ENCODE data around the gene SYNE2.

SYNE2 gene

DNA sequence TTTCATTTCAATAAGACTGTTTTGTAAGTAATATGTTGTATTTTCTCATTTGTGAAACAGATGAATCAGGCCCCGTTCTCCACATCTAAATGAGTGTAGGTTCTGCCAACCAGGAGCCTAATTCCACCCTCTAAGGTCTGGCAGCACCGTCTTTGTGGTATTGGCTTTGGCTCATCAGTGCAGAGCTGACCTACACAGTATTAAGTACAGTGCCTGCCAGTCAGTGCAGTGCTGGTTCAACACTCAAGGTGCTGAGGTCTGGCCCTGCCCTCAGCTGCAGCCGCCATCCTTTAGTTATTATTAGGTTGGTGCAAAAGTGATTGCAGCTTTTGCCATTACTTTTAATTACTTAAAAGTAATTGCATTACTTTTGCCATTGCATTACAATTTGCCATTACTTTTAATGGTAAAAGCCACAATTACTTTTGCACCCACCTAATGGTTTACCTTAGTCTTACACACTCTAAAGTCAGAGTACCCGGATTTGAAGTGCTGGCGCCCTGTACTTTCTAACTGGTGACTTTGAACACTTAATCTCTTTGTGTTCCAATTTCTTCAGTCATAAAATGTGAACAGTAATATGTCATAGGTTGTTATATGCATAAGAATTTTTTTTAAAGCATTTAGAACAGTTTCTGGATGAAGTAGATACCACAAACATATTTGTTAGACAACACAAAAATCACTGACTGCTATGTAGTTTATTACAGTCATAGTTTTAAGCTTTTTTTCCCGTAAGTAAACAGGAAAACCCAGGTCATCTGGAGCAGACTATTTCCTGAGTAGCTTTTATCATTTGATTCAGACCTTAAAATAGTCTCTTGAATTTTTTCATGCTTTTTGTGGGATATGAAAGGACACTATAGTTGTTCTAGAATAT is 99.5 kb downstream of the SYNE2 start:
- no peak for TF ChIP-seq Cebpa-rat (IDR thresholded peaks at IDR 0.05)
- Histone ChIP-seq H3K9ac (no peak overlapping the region), H4K20me1 (no peaks in the 10 kb centered on the region), H3K9me3 (replicated peaks in 1 of 11) (no peaks in the 10 kb centered on the region), H3K27ac (no peak overlapping the region), H3K4me1 (peaks cover 0 to 12% (median 10%) of the 10 kb centered on the region in 10 experiments; a peak in 11 of 20 replicates), H3K36me3 (peaks cover 3 to 72% (median 31%) of the 10 kb centered on the region in 11 experiments; a peak in 19 of 22 replicates), H3K27me3 (no peaks in the 10 kb centered on the region), H3K4me3 (no peak overlapping the region), H3K4me2 (peak overlapping the region in 9 of 11 experiments; percentile 3 to 34 (median 17); a peak in 10 of 22 replicates)

GRCh38 chr14:63952933-63953437 is 100.2 kb downstream of the SYNE2 start:
- no peak for TF ChIP-seq Cebpa-rat (IDR thresholded peaks at IDR 0.05)
- peaks cover 3 to 68% (median 31%) of the 10 kb centered on the region in 11 experiments; a peak in 19 of 22 replicates for H3K36me3 ChIP-seq
- H3K27me3 ChIP-seq = no peaks in the 10 kb centered on the region

GRCh38 chr14:63956326-63956725 is 103.5 kb downstream of the SYNE2 start:
- TF ChIP-seq Cebpa-rat (IDR thresholded peaks at IDR 0.05) = no peak
- Histone ChIP-seq H3K36me3 (peaks cover 0 to 54% (median 21%) of the 10 kb centered on the region in 11 experiments; a peak in 13 of 22 replicates), H3K27ac (no peak overlapping the region; a peak in 1 of 22 replicates), H3K27me3 (no peaks in the 10 kb centered on the region), H3K4me1 (peaks cover 0 to 12% (median 10%) of the 10 kb centered on the region in 10 experiments; a peak in 11 of 20 replicates), H3K9ac (no peak overlapping the region), H4K20me1 (no peaks in the 10 kb centered on the region), H3K4me3 (no peak overlapping the region), H3K9me3 (replicated peaks in 1 of 11) (no peaks in the 10 kb centered on the region), H3K4me2 (no peak overlapping the region)

More at GRCh38 chr14:63952933-63953437, 100.2 kb downstream of the SYNE2 start:
- no peaks in the 10 kb centered on the region for H3K9me3 ChIP-seq (replicated peaks in 1 of 11)
- H3K4me3 ChIP-seq = no peak overlapping the region
- H3K27ac ChIP-seq = no peak overlapping the region
- H3K4me1 ChIP-seq = peaks cover 0 to 12% (median 10%) of the 10 kb centered on the region in 10 experiments; a peak in 11 of 20 replicates
- no peaks in the 10 kb centered on the region for H4K20me1 ChIP-seq
- H3K9ac ChIP-seq = no peak overlapping the region
- peak overlapping the region in 9 of 11 experiments; percentile 3 to 34 (median 17); a peak in 9 of 22 replicates for H3K4me2 ChIP-seq

GRCh38 chr14:63960926-63961567 is 108.2 kb downstream of the SYNE2 start:
- no peaks in the 10 kb centered on the region for H3K27me3 ChIP-seq
- H3K36me3 ChIP-seq = peaks cover 0 to 47% (median 20%) of the 10 kb centered on the region in 11 experiments; a peak in 13 of 22 replicates
- H3K9ac ChIP-seq = no peak overlapping the region
- no peak overlapping the region for H3K27ac ChIP-seq
- no peak for TF ChIP-seq Cebpa-rat (IDR thresholded peaks at IDR 0.05)
- no peaks in the 10 kb centered on the region for H3K4me1 ChIP-seq
- no peaks in the 10 kb centered on the region for H4K20me1 ChIP-seq
- H3K4me2 ChIP-seq = no peak overlapping the region
- no peaks in the 10 kb centered on the region for H3K9me3 ChIP-seq (replicated peaks in 1 of 11)
- no peak overlapping the region for H3K4me3 ChIP-seq

- Histone ChIP-seq H3K27ac (no peak overlapping the region), H3K27me3 (no peaks in the 10 kb centered on the region), H3K4me1 (no peaks in the 10 kb centered on the region), H3K4me3 (no peak overlapping the region), H3K36me3 (peaks cover 0 to 50% (median 18%) of the 10 kb centered on the region in 11 experiments; a peak in 17 of 22 replicates), H4K20me1 (no peaks in the 10 kb centered on the region), H3K9me3 (replicated peaks in 1 of 11) (no peaks in the 10 kb centered on the region), H3K9ac (no peak overlapping the region), H3K4me2 (no peak overlapping the region)
- no peak for TF ChIP-seq Cebpa-rat (IDR thresholded peaks at IDR 0.05)
Measured at GRCh38 chr14:63962906-63963305, 110.1 kb downstream of the SYNE2 start.

GRCh38 chr14:63963439-63963838 is 110.6 kb downstream of the SYNE2 start:
- Histone ChIP-seq H3K4me1 (no peaks in the 10 kb centered on the region), H3K4me2 (no peak overlapping the region), H3K4me3 (no peak overlapping the region), H3K27ac (no peak overlapping the region), H3K27me3 (no peaks in the 10 kb centered on the region), H3K9ac (no peak overlapping the region), H3K9me3 (replicated peaks in 1 of 11) (no peaks in the 10 kb centered on the region), H3K36me3 (peaks cover 0 to 55% (median 23%) of the 10 kb centered on the region in 11 experiments; a peak in 17 of 22 replicates), H4K20me1 (no peaks in the 10 kb centered on the region)
- TF ChIP-seq Cebpa-rat (IDR thresholded peaks at IDR 0.05) = no peak

- Histone ChIP-seq H4K20me1 (no peaks in the 10 kb centered on the region), H3K4me3 (no peak overlapping the region), H3K9me3 (replicated peaks in 1 of 11) (no peaks in the 10 kb centered on the region), H3K4me2 (no peak overlapping the region), H3K4me1 (no peaks in the 10 kb centered on the region), H3K27me3 (no peaks in the 10 kb centered on the region), H3K27ac (no peak overlapping the region), H3K36me3 (peaks cover 0 to 62% (median 29%) of the 10 kb centered on the region in 11 experiments; a peak in 18 of 22 replicates), H3K9ac (no peak overlapping the region)
- no peak for TF ChIP-seq Cebpa-rat (IDR thresholded peaks at IDR 0.05)
Measured at GRCh38 chr14:63964113-63964512, 111.3 kb downstream of the SYNE2 start.

GRCh38 chr14:63966407-63966806 is 113.6 kb downstream of the SYNE2 start:
- no peaks in the 10 kb centered on the region for H3K27me3 ChIP-seq
- peaks cover 0 to 71% (median 33%) of the 10 kb centered on the region in 11 experiments; a peak in 18 of 22 replicates for H3K36me3 ChIP-seq
- no peak overlapping the region for H3K4me3 ChIP-seq
- no peaks in the 10 kb centered on the region for H4K20me1 ChIP-seq
- H3K4me1 ChIP-seq = no peaks in the 10 kb centered on the region
- H3K4me2 ChIP-seq = no peak overlapping the region
- TF ChIP-seq Cebpa-rat (IDR thresholded peaks at IDR 0.05) = no peak
- no peak overlapping the region for H3K27ac ChIP-seq
- H3K9me3 ChIP-seq (replicated peaks in 1 of 11) = no peaks in the 10 kb centered on the region
- H3K9ac ChIP-seq = no peak overlapping the region

GRCh38 chr14:63972323-63972932 is 119.6 kb downstream of the SYNE2 start:
- H3K27me3 ChIP-seq = no peaks in the 10 kb centered on the region
- TF ChIP-seq Cebpa-rat (IDR thresholded peaks at IDR 0.05) = no peak
- no peaks in the 10 kb centered on the region for H4K20me1 ChIP-seq
- no peaks in the 10 kb centered on the region for H3K9me3 ChIP-seq (replicated peaks in 1 of 11)
- H3K27ac ChIP-seq = no peak overlapping the region
- H3K4me1 ChIP-seq = no peaks in the 10 kb centered on the region
- H3K9ac ChIP-seq = no peak overlapping the region
- H3K4me2 ChIP-seq = no peak overlapping the region
- H3K36me3 ChIP-seq = peaks cover 0 to 60% (median 21%) of the 10 kb centered on the region in 11 experiments; a peak in 16 of 22 replicates
- H3K4me3 ChIP-seq = no peak overlapping the region
